ENCODE data around the gene CCL7. TPM values are rescaled to one million over a fixed set of nuclear protein-coding genes. Genes with fewer than 3 reads are reported as not detected.

CCL7 gene
- total and polyA plus RNA-seq, 2 of the 4 experiments (the other 2 are of a cell fraction), result 0.18 to 0.58 TPM

DNA sequence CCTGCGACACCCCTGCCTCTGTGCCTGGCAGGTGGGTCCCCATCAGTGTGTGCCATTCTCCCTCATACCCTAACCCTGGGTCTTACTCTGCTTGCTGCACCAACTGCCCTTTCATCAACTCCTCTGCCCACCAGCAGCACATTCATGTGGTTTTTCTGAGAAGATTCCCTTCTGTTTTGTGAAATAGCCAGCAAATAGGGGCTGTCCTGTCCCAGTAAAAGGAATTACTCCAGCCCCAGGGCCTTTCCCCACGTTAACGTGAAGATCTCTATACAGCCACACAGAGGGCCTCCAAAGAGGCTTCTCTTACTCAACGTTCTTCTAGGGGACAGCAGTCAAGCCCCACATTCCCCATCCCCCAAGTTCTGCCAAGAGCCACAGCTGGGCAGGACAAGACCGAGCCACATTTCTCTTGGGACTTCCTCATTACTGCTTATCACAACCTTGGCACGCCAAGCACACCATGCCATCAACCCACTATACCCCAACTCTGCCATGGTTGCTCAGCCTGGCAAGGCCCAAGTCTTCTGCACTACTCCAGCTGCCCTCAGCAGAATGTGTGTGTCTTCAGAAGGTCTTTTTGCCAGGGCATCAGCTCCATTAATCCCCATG lies 33.6 kb upstream of the CCL7 start:
- ATAC-seq (ENCODE audit: low read depth), result no peak
- Histone ChIP-seq H4K8ac (ENCODE audit: low read depth in 2 of 2, low read length in 2 of 2) (no peak overlapping the region), H2BK20ac (ENCODE audit: low read depth, low read length) (no peak overlapping the region), H3K4me1 (ENCODE audit: control insufficient read depth, insufficient read depth, low read length) (peaks cover 4% of the 10 kb centered on the region; the same call in 1 of the 2 replicates), H3K4ac (ENCODE audit: low read depth, low read length) (no peak overlapping the region), H3K9me1 (ENCODE audit: insufficient read depth, low read length) (no peaks in the 10 kb centered on the region), H3K27me3 (ENCODE audit: control insufficient read depth, insufficient read depth, low read length) (no peaks in the 10 kb centered on the region; the same call in 1 of the 2 replicates), H3K56ac (ENCODE audit: extremely low read depth, insufficient read depth, low read length) (no peak overlapping the region), H4K20me1 (ENCODE audit: insufficient read depth, low read length) (no peaks in the 10 kb centered on the region), H4K5ac (ENCODE audit: low read depth, low read length) (no peak overlapping the region), H3K4me2 (ENCODE audit: low read depth, low read length) (no peak overlapping the region), H2BK120ac (ENCODE audit: low read depth, low read length) (no peak overlapping the region), H3K23ac (ENCODE audit: low read depth, low read length) (no peak overlapping the region), H2AFZ (replicated peaks; ENCODE audit: low read length, poor library complexity) (no peak overlapping the region), H3K14ac (replicated peaks; ENCODE audit: low read depth, low read length) (no peak overlapping the region), H4K91ac (ENCODE audit: insufficient read depth, low read depth, low read length) (no peak overlapping the region), H2AK9ac (replicated peaks; ENCODE audit: low read depth, low read length, poor library complexity) (no peak overlapping the region), H3K36me3 (ENCODE audit: control insufficient read depth, insufficient read depth, low read length) (no peaks in the 10 kb centered on the region), H3K79me1 (ENCODE audit: low read depth in 1 of 2, low read length in 2 of 2) (no peaks in the 10 kb centered on the region), H3K18ac (ENCODE audit: low read depth, low read length) (no peak overlapping the region), H2BK15ac (ENCODE audit: low read depth, low read length) (no peak overlapping the region), H3K9ac (ENCODE audit: low read depth, low read length) (no peak overlapping the region), H2AK5ac (ENCODE audit: low read depth, low read length) (no peak overlapping the region), H3K27ac (ENCODE audit: insufficient read depth, low read length) (no peak overlapping the region), H3K9me3 (ENCODE audit: control insufficient read depth, insufficient read depth, low read length) (no peaks in the 10 kb centered on the region), H3K4me3 (ENCODE audit: insufficient read depth, low read depth, low read length) (no peak overlapping the region), H2BK5ac (ENCODE audit: low read depth, low read length, poor library complexity, severe bottlenecking) (no peak overlapping the region)
- dilution Hi-C loops (cut with HindIII; ENCODE audit: low sequenced_read_pairs, unreplicated experiment), result no loop called here
- intact Hi-C loops (cut with micrococcal nuclease), result no loop called here
- in situ Hi-C loops (cut with MboI; ENCODE audit: low sequenced_read_pairs), result no loop called here
- no TSS peak for BruUV-seq (replicated peaks)
- WGBS, 2 experiments (ENCODE audit: extremely low coverage in 2 of 2, insufficient read length in 1 of 2), result 79% methylated on average over 2 of the region's 6 CpGs; no CpG with 5 or more reads in 1 of the 2 experiments
- POLR2A ChIA-PET (ENCODE audit: unreplicated experiment), result no interaction called here
- CTCF ChIA-PET, result no interaction called here
- DNase-seq, result no peak
- TF ChIP-seq MXI1 (IDR thresholded peaks at IDR 0.05; ENCODE audit: borderline replicate concordance, low read depth, low read length), result no peak
- TF ChIP-seq NFE2L2 (IDR thresholded peaks at IDR 0.05; ENCODE audit: low read depth, low read length), result no peak
- no peak for TF ChIP-seq RCOR1 (IDR thresholded peaks at IDR 0.05; ENCODE audit: insufficient replicate concordance, low read length)
- TF ChIP-seq POLR2A (IDR thresholded peaks at IDR 0.05; ENCODE audit: low read depth, low read length), result no peak
- TF ChIP-seq, protein P1, sequence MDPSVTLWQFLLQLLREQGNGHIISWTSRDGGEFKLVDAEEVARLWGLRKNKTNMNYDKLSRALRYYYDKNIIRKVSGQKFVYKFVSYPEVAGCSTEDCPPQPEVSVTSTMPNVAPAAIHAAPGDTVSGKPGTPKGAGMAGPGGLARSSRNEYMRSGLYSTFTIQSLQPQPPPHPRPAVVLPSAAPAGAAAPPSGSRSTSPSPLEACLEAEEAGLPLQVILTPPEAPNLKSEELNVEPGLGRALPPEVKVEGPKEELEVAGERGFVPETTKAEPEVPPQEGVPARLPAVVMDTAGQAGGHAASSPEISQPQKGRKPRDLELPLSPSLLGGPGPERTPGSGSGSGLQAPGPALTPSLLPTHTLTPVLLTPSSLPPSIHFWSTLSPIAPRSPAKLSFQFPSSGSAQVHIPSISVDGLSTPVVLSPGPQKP (IDR thresholded peaks at IDR 0.05; ENCODE audit: borderline replicate concordance, low read depth, low read length), result no peak
- TF ChIP-seq MAZ (IDR thresholded peaks at IDR 0.05; ENCODE audit: borderline replicate concordance, low read depth, low read length), result no peak
- no peak for TF ChIP-seq FOS (IDR thresholded peaks at IDR 0.05; ENCODE audit: low read depth, low read length)
- TF ChIP-seq MAFK (IDR thresholded peaks at IDR 0.05; ENCODE audit: low read depth, low read length), result no peak
- no peak for TF ChIP-seq CTCF (conservative IDR thresholded peaks at IDR 0.05; ENCODE audit: low read depth, low read length)
- no peak for TF ChIP-seq CEBPB (IDR thresholded peaks at IDR 0.05; ENCODE audit: low read depth, low read length)
- no peak for TF ChIP-seq USF2 (IDR thresholded peaks at IDR 0.05; ENCODE audit: low read depth, low read length)
- TF ChIP-seq RAD21 (IDR thresholded peaks at IDR 0.05; ENCODE audit: low read length), result no peak
- no peak for TF ChIP-seq SMC3 (IDR thresholded peaks at IDR 0.05; ENCODE audit: low read depth, low read length)
- no peak for TF ChIP-seq BHLHE40 (IDR thresholded peaks at IDR 0.05; ENCODE audit: low read depth, low read length)
- no peak for TF ChIP-seq CHD1 (IDR thresholded peaks at IDR 0.05; ENCODE audit: low read depth, low read length)
